A549 (cell line): ENCODE measurements around the gene RFC4.

Source experiments
- BCL3 ChIP-seq: fragments of >200 bp; sonication (Bioruptor Twin); formaldehyde crosslinking; IDR thresholded peaks from 3 replicates; pipeline ENCODE4 v1.6.1; 2016
- CEBPB ChIP-seq, 2 experiments: fragments of >200 bp in 1 of 2; sonication (Bioruptor Twin) in 1 of 2; formaldehyde crosslinking in 1 of 2; IDR thresholded peaks; 2 replicates each; pipeline ENCODE4 v1.6.1; 2012 to 2016
- POLR2A ChIP-seq: IDR thresholded peaks from 2 replicates; pipeline ENCODE4 v1.6.1; 2012; ENCODE audit warnings: mild to moderate bottlenecking, low read length
- RAD21 ChIP-seq, 2 experiments: fragments of >200 bp in 1 of 2; sonication (Bioruptor Twin) in 1 of 2; formaldehyde crosslinking in 1 of 2; IDR thresholded peaks in 1 of 2; conservative IDR thresholded peaks in 1 of 2; 2 replicates in 1 of 2; 3 replicates in 1 of 2; pipeline ENCODE4 v1.6.1; 2012 to 2018; ENCODE audit warnings: inconsistent platforms in 1 of 2
- TF ChIP-seq, protein P1 (sequence below): fragments of >200 bp; sonication (Bioruptor Twin); formaldehyde crosslinking; IDR thresholded peaks from 3 replicates; pipeline ENCODE4 v1.5.1; 2016

DNA sequence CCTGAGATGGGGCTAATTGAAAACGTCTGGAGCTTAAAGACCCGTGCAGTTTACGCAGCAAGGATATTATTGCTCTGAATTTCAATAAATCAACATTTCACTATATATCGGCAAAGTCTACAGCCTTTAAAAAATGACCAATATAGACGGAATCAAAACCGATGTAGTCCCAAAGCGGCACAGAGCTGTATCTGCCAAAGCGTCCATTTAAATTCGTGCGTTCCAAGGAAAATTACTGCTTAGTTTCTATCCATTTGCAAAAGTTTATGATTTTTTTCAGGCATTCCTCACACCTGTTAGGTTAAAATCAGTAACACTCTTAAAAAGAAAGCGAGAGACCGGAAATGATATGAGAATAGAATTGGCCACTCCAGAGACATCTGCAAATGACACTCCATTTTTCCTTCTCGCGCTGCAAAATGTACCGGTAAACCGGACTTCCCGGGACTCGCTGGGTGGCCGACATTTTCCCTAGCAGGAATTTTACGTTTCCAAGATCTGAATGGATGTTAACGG is 23.7 kb downstream of the RFC4 start:
- TF ChIP-seq RAD21 (conservative IDR thresholded peaks at IDR 0.05 in 1 of 2, IDR thresholded peaks at IDR 0.05 in 1 of 2) (no peak), BCL3 (no peak), POLR2A (no peak), CEBPB (IDR thresholded peaks at IDR 0.05) (no peak)
- TF ChIP-seq, protein P1, sequence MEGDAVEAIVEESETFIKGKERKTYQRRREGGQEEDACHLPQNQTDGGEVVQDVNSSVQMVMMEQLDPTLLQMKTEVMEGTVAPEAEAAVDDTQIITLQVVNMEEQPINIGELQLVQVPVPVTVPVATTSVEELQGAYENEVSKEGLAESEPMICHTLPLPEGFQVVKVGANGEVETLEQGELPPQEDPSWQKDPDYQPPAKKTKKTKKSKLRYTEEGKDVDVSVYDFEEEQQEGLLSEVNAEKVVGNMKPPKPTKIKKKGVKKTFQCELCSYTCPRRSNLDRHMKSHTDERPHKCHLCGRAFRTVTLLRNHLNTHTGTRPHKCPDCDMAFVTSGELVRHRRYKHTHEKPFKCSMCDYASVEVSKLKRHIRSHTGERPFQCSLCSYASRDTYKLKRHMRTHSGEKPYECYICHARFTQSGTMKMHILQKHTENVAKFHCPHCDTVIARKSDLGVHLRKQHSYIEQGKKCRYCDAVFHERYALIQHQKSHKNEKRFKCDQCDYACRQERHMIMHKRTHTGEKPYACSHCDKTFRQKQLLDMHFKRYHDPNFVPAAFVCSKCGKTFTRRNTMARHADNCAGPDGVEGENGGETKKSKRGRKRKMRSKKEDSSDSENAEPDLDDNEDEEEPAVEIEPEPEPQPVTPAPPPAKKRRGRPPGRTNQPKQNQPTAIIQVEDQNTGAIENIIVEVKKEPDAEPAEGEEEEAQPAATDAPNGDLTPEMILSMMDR, result no peak
